Measurements from ENCODE around the gene LASP1. TPM values are rescaled to one million over a fixed set of nuclear protein-coding genes. Genes with fewer than 3 reads are reported as not detected.

Gene LASP1
- total and polyA plus RNA-seq, 9 donors, result 40.9 to 138 (median 95.0) TPM

GRCh38 chr17:38885044-38885727 is 15.3 kb downstream of the LASP1 start:
- Histone ChIP-seq H3K4me3 (no peak overlapping the region), H3K27ac (no peak overlapping the region), H3K27me3 (no peaks in the 10 kb centered on the region), H3K4me1 (ENCODE audit: insufficient read depth) (peaks cover 28% of the 10 kb centered on the region), H3K9me3 (no peaks in the 10 kb centered on the region), H3K36me3 (no peaks in the 10 kb centered on the region)
- no peak for DNase-seq
- 59 to 69% (median 65%) methylated on average over 9 of the region's 9 CpGs for WGBS, 3 donors
- no peak for TF ChIP-seq EP300 (IDR thresholded peaks at IDR 0.05)
- no peak for TF ChIP-seq POLR2A (IDR thresholded peaks at IDR 0.05)
- TF ChIP-seq, protein P1, sequence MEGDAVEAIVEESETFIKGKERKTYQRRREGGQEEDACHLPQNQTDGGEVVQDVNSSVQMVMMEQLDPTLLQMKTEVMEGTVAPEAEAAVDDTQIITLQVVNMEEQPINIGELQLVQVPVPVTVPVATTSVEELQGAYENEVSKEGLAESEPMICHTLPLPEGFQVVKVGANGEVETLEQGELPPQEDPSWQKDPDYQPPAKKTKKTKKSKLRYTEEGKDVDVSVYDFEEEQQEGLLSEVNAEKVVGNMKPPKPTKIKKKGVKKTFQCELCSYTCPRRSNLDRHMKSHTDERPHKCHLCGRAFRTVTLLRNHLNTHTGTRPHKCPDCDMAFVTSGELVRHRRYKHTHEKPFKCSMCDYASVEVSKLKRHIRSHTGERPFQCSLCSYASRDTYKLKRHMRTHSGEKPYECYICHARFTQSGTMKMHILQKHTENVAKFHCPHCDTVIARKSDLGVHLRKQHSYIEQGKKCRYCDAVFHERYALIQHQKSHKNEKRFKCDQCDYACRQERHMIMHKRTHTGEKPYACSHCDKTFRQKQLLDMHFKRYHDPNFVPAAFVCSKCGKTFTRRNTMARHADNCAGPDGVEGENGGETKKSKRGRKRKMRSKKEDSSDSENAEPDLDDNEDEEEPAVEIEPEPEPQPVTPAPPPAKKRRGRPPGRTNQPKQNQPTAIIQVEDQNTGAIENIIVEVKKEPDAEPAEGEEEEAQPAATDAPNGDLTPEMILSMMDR (IDR thresholded peaks at IDR 0.05), result no peak
- intact Hi-C loops (cut with DNase I), result no loop called here

DNA sequence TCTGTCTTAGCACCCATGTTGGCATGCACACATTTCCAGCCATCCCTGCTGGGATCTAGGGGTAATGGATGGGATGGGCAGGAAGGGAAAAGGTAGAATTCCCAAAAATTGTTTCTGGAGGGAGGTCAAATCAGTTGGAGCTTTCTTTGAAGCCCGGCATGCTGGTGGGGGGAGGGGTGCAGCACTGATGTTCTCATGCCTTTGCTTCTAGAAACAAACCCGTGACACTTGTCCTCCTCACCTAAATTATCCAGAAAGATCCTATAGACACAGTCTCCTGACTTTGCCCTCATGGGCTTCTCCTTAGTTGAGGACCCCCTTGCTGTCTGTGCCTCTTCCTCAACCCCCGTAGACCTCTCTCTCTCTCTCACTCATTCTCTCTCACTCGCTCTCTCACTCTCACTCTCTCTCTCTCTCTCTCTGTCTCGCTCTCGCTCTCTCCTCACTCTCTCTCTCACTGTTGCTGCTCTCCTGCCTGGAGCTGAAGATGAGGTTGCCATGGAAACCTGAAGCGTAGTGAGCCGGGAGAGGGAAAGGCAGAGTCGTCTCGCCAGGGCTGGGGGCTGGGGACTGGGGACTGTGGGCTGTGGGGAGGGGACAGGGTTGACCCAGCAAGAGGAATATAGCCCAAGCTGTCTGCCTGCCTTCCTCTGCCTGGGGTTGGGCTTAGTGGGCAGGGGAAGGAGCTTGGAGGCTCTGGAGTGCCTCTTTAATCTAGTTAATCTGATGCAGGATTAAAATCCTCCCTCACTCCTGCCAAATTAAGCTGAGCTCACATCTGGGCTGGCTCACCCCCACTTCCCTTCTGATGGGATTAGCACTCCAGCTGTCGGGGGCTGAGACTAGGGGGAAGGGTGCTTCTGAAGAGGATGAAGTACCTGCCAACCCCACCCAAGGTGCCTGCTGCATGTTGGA is 16.1 kb downstream of the LASP1 start:
- Histone ChIP-seq H3K4me3 (no peak overlapping the region), H3K27me3 (no peaks in the 10 kb centered on the region), H3K4me1 (ENCODE audit: insufficient read depth) (peaks cover 20% of the 10 kb centered on the region), H3K36me3 (no peaks in the 10 kb centered on the region), H3K27ac (no peak overlapping the region), H3K9me3 (no peaks in the 10 kb centered on the region)
- WGBS, 3 donors, result 32 to 38% (median 34%) methylated on average over 11 of the region's 11 CpGs
- TF ChIP-seq, protein P1 (IDR thresholded peaks at IDR 0.05), result no peak
- TF ChIP-seq POLR2A (IDR thresholded peaks at IDR 0.05) (no peak), EP300 (IDR thresholded peaks at IDR 0.05) (no peak)
- intact Hi-C loops (cut with DNase I), result no loop called here
- DNase-seq, result no peak

DNA sequence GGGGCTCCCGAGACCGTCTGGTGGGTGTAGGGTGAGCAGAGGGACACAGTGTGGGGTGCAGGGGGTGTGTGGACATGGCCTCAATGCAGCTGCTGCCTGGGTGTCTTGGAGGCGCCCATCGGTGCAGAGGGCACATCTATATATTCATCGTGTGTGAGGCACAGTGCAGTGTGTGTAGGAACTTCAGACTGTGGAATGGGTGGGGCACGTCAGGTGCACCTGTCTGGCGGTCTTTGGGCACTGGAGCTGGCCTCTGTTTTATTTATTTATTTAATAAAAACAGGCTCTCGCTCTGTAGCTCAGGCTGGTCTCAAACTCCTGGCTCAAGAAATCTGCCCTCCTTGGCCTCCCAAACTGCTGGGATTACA is 16.8 kb downstream of the LASP1 start:
- no peaks in the 10 kb centered on the region for H3K9me3 ChIP-seq
- H3K4me3 ChIP-seq, result no peak overlapping the region
- TF ChIP-seq POLR2A (IDR thresholded peaks at IDR 0.05) (no peak), EP300 (IDR thresholded peaks at IDR 0.05) (no peak)
- TF ChIP-seq, protein P1 (IDR thresholded peaks at IDR 0.05), result no peak
- peaks cover 14% of the 10 kb centered on the region for H3K4me1 ChIP-seq (ENCODE audit: insufficient read depth)
- DNase-seq, result no peak
- H3K27ac ChIP-seq, result no peak overlapping the region
- intact Hi-C loops (cut with DNase I), result no loop called here
- no peaks in the 10 kb centered on the region for H3K36me3 ChIP-seq
- 67 to 70% (median 68%) methylated on average over 8 of the region's 8 CpGs for WGBS, 3 donors
- H3K27me3 ChIP-seq, result no peaks in the 10 kb centered on the region

DNA sequence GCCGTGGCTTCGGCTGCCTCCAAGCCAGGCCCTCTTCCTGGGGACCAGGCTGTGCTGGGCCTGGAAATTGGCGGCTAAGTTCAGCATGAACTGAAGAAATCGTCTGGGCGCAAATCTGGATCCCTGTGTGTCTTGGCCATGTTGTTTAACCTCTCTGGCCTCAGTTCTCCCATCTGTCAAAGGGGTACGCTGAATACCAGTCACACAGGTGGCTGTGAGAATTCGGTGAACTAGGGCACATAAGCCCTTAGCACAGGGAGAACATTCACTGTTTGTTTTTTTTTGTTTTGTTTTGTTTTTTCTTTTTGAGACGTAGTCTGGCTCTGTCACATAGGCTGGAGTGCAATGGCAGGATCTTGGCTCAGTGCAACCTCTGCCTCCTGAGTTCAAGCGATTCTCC is 19.0 kb downstream of the LASP1 start:
- TF ChIP-seq EP300 (IDR thresholded peaks at IDR 0.05), result no peak
- no peak for TF ChIP-seq POLR2A (IDR thresholded peaks at IDR 0.05)
- TF ChIP-seq, protein P1 (IDR thresholded peaks at IDR 0.05), result no peak

More for the DNA sequence above, 19.0 kb downstream of the LASP1 start:
- H3K27me3 ChIP-seq, result no peaks in the 10 kb centered on the region
- DNase-seq, result no peak
- no peaks in the 10 kb centered on the region for H3K36me3 ChIP-seq
- intact Hi-C loops (cut with DNase I), result no loop called here
- no peak overlapping the region for H3K4me3 ChIP-seq
- H3K27ac ChIP-seq, result no peak overlapping the region
- 78 to 93% (median 79%) methylated on average over 9 of the region's 9 CpGs for WGBS, 3 donors
- peaks cover 16% of the 10 kb centered on the region for H3K4me1 ChIP-seq (ENCODE audit: insufficient read depth)
- no peaks in the 10 kb centered on the region for H3K9me3 ChIP-seq

All from ovary (tissue), 9 donors.